Stimulated activated naive CD8-positive, alpha-beta T cell treated with anti-CD3 and anti-CD28 coated beads, Interleukin-15, Interleukin-2, amounts not matched to agents 100 ng/mL and 50 ng/mL, for 24 hours (primary cell): Measurements from ENCODE around the gene LCNL1.
"Not testable (repeated sequence)": the region's sequence is repeated elsewhere in the genome, so short reads cannot be mapped to it uniquely, and the experiment has no call there.

Experiments used
- H3K27ac Mint-ChIP-seq: one replicate; pipeline ENCODE4 v1.8.0; 2021; ENCODE audit warnings: mild to moderate bottlenecking, mixed read lengths
- H3K27me3 Mint-ChIP-seq: one replicate; pipeline ENCODE4 v1.8.0; 2021; ENCODE audit warnings: mixed read lengths
- H3K36me3 Mint-ChIP-seq: one replicate; pipeline ENCODE4 v1.8.0; 2021; ENCODE audit warnings: low read depth, mixed read lengths
- H3K4me1 Mint-ChIP-seq: one replicate; pipeline ENCODE4 v1.8.0; 2021; ENCODE audit warnings: low read depth, mixed read lengths
- H3K4me3 Mint-ChIP-seq: one replicate; pipeline ENCODE4 v1.8.0; 2021; ENCODE audit warnings: mild to moderate bottlenecking, mixed read lengths
- H3K9me3 Mint-ChIP-seq: one replicate; pipeline ENCODE4 v1.8.0; 2021; ENCODE audit warnings: mixed read lengths

Gene LCNL1

GRCh38 chr9:137032858-137033257 lies 50.1 kb downstream of the LCNL1 start:
- no peaks in the 10 kb centered on the region for H3K36me3 Mint-ChIP-seq
- H3K4me1 Mint-ChIP-seq, result peaks cover 53% of the 10 kb centered on the region
- peak overlapping the region; percentile 40 for H3K4me3 Mint-ChIP-seq
- no peaks in the 10 kb centered on the region for H3K27me3 Mint-ChIP-seq
- H3K27ac Mint-ChIP-seq, result no peak overlapping the region
- no peaks in the 10 kb centered on the region for H3K9me3 Mint-ChIP-seq

- H3K27ac Mint-ChIP-seq, H3K36me3 Mint-ChIP-seq, H3K9me3 Mint-ChIP-seq, H3K4me3 Mint-ChIP-seq, H3K27me3 Mint-ChIP-seq: not testable (repeated sequence)
- peaks cover 53% of the 10 kb centered on the region for H3K4me1 Mint-ChIP-seq
Measured at GRCh38 chr9:137033481-137033880, 50.7 kb downstream of the LCNL1 start.

GRCh38 chr9:137034039-137034708 lies 51.4 kb downstream of the LCNL1 start:
- peaks cover 47% of the 10 kb centered on the region for H3K4me1 Mint-ChIP-seq
- H3K9me3 Mint-ChIP-seq, result no peaks in the 10 kb centered on the region
- peak overlapping the region; percentile 53 for H3K4me3 Mint-ChIP-seq
- H3K27me3 Mint-ChIP-seq, result no peaks in the 10 kb centered on the region
- no peaks in the 10 kb centered on the region for H3K36me3 Mint-ChIP-seq
- peak overlapping the region; percentile 63 for H3K27ac Mint-ChIP-seq

- peak overlapping the region; percentile 63 for H3K27ac Mint-ChIP-seq
- peak overlapping the region; percentile 53 for H3K4me3 Mint-ChIP-seq
- no peaks in the 10 kb centered on the region for H3K9me3 Mint-ChIP-seq
- H3K4me1 Mint-ChIP-seq, result peaks cover 40% of the 10 kb centered on the region
- H3K27me3 Mint-ChIP-seq, result no peaks in the 10 kb centered on the region
- H3K36me3 Mint-ChIP-seq, result no peaks in the 10 kb centered on the region
Measured at GRCh38 chr9:137034709-137035506, 52.1 kb downstream of the LCNL1 start.
